Measurements from ENCODE around the gene CSNK1G1.
A peak's percentile ranks its signal among the peaks of the same experiment; 100 is the strongest.

CSNK1G1 gene

DNA sequence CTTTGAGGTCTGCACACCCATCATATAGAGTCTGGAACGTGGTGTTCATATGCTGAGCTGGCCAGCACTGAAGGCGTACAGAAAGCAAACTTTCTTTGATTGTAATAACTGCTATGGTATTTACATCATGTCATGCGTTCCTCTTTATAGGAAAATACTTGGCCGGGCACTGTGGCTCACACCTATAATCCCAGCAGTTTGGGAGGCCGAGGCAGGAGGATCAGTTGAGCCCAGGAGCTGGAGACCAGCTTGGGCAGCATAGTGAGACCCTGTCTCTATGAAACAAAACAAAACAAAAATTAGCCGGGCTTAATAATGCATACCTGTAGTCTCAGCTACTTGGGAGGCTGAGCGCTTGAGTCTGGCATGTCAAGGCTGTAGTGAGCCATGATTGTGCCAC, 207.8 kb downstream of the CSNK1G1 start:
- no peak for TF ChIP-seq CTCF (IDR thresholded peaks at IDR 0.05; ENCODE audit: insufficient read depth, low read depth, low read length, missing control alignments)
- no peak for DNase-seq (ENCODE audit: low read depth)
- H3K4me3 ChIP-seq (ENCODE audit: low read depth, low read length) = no peak overlapping the region

- DNase-seq (ENCODE audit: low read depth) = no peak
- H3K4me3 ChIP-seq (ENCODE audit: low read depth, low read length) = no peak overlapping the region
- no peak for TF ChIP-seq CTCF (IDR thresholded peaks at IDR 0.05; ENCODE audit: insufficient read depth, low read depth, low read length, missing control alignments)
Measured at GRCh38 chr15:64146885-64147681, 208.9 kb downstream of the CSNK1G1 start.

- H3K4me3 ChIP-seq (ENCODE audit: low read depth, low read length) = no peak overlapping the region
- TF ChIP-seq CTCF (IDR thresholded peaks at IDR 0.05; ENCODE audit: insufficient read depth, low read depth, low read length, missing control alignments) = no peak
- no peak for DNase-seq (ENCODE audit: low read depth)
Measured at GRCh38 chr15:64146520-64146884, 209.5 kb downstream of the CSNK1G1 start.

- no peak for DNase-seq (ENCODE audit: low read depth)
- no peak for TF ChIP-seq CTCF (IDR thresholded peaks at IDR 0.05; ENCODE audit: insufficient read depth, low read depth, low read length, missing control alignments)
- H3K4me3 ChIP-seq (ENCODE audit: low read depth, low read length) = no peak overlapping the region
Measured at GRCh38 chr15:64146041-64146440, 209.9 kb downstream of the CSNK1G1 start.

- peak overlapping the region; percentile 41 for H3K4me3 ChIP-seq (ENCODE audit: low read depth, low read length)
- TF ChIP-seq CTCF (IDR thresholded peaks at IDR 0.05; ENCODE audit: insufficient read depth, low read depth, low read length, missing control alignments) = no peak
- DNase-seq (ENCODE audit: low read depth) = peak; percentile 90
Measured at GRCh38 chr15:64144565-64145281, 211.2 kb downstream of the CSNK1G1 start.

DNA sequence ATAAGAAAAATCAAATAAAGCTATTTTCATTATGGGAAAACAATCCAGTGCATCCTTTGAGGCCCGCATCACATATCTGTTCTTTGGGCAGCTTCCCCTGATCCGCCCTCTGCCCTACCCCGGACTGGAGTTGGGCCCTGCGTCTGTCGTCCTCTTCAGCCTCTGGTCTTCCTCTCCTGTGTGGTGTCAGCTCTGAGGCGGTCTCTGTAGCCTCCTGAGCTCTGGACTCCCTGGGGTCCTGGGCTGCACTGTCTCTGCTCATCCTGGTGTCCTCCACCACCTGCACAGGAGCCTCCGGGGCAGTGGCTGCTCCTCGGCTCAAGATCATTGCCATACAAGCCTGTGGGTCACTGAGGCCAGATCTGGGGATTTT, 211.8 kb downstream of the CSNK1G1 start:
- TF ChIP-seq CTCF (IDR thresholded peaks at IDR 0.05; ENCODE audit: insufficient read depth, low read depth, low read length, missing control alignments) = no peak
- DNase-seq (ENCODE audit: low read depth) = no peak
- H3K4me3 ChIP-seq (ENCODE audit: low read depth, low read length) = peak overlapping the region; percentile 41

Measured in GM12865 (cell line).